GM13976 (cell line): ENCODE results near the gene ANKRD55.

ENCODE experiments used
- DNase-seq: peaks from one replicate; pipeline ENCODE4 v3.0.0; 2012; ENCODE audit warnings: low spot score
- CTCF ChIP-seq: IDR thresholded peaks from 2 replicates; pipeline ENCODE4 v1.5.1; 2012; ENCODE audit warnings: borderline replicate concordance, mild to moderate bottlenecking; ENCODE audit not compliant: insufficient read depth; ENCODE audit errors: extremely low read depth, missing control alignments, control extremely low read depth
- in situ Hi-C: fragments of 300-500 bp; cut with MboI; formaldehyde crosslinking; loops from one replicate; pipeline ENCODE4 v1.12.0; 2022; ENCODE audit warnings: low sequenced_read_pairs, mixed read lengths, inconsistent platforms; ENCODE audit not compliant: unreplicated experiment

ANKRD55 gene

DNA sequence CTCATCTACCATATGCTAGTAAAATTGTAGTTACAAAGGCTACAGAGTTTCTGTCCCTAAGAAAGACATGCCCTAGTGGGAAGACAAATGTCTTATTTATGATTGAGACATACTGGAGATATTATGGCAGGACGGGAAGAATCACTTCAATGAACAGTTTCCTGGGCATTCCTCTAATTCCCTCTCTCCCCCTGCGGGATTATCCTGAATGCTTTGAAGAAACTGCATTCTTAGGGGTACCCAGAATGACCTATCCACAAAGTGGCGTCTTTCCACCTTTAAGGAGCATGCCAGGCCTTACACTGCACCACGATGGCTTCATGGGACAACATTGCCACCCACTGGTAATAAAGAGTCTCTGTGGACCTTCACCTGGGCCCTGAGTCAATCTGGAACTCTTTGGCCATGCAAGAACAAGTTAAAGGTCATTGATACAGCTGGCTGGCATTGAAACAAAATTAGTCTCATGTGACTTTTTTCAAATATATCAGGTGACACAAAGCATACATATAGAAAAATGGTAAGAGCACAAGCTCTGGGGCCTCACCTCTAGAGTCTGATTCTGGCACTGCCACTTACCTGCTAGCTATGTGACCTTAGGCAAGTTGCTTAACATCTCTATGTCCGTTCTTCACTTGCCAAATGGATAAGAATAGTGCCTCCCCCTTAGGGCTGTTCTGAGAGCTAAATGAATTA, 32.0 kb downstream of the ANKRD55 start:
- peak; percentile 76 for DNase-seq
- in situ Hi-C loops = no loop called here
- TF ChIP-seq CTCF = peak; percentile 51

GRCh38 chr5:56195016-56195415, 38.1 kb downstream of the ANKRD55 start:
- no peak for DNase-seq
- TF ChIP-seq CTCF = no peak
- in situ Hi-C loops = loop anchor here (10.0 kb wide), 2 partner anchors 200 to 260 kb away; partner anchors contain the start of gene IL6ST

DNA sequence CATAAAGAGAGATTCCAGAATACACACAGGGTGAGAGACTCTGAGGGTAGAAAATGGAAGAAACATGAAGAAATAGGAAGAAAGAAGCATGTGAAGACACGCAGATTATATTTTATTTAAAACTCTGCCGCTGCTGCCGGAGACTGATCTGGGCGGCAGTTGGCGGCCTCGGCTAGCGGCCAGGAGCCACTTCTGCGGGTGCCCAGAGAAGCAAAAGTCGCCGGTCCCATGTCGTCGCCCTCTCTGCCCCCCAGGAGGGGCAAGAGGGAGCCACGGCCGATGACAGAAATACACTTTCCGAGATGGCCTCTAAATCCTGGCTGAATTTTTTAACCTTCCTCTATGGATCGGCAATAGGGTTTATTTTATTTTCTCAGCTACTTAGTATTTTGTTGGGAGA, 40.9 kb downstream of the ANKRD55 start:
- TF ChIP-seq CTCF = no peak
- DNase-seq = no peak
- in situ Hi-C loops = loop anchor here (10.0 kb wide), 2 partner anchors 197 to 257 kb away; partner anchors contain the start of gene IL6ST

DNA sequence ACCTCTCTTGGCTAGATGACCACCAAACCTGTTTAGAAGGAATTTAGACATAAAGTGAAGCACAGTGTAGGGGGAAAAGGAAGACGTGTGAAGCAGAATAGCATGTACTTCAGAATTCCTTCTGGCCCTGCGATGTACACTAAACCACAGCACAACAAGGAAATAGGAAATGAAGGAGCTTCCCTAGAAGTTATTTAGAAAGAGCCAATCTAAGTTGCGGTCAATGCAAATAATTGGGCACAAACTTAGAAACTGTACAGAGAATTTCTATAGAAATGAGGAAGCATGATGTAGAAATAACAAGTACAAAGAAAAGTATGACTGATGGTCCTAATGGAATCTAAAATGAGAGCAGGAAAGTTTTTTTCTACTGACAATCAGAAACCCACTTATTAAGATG, 41.5 kb downstream of the ANKRD55 start:
- no peak for TF ChIP-seq CTCF
- DNase-seq = no peak
- in situ Hi-C loops = loop anchor here (10.0 kb wide), 2 partner anchors 197 to 257 kb away; partner anchors contain the start of gene IL6ST

DNA sequence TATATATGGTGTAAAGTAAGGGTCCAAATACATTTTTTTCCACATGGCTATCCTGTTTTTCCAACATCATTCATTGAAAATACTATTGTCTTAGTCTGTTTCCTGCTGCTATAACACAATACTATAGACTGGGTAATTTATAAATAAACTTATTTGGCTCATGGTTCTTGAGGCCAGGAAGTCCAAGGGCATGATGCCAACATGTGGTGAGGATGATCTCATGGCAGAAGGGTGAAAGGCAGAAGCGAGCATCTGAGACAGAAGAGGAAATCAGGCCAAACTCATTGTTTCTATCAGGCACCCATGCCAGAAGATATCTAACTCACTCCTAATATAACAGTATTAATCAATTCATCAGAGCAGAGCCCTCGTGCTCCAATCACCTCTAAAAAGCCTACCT, 42.6 kb downstream of the ANKRD55 start:
- DNase-seq = no peak
- TF ChIP-seq CTCF = no peak
- in situ Hi-C loops = loop anchor here (10.0 kb wide), 2 partner anchors 196 to 256 kb away; partner anchors contain the start of gene IL6ST

DNA sequence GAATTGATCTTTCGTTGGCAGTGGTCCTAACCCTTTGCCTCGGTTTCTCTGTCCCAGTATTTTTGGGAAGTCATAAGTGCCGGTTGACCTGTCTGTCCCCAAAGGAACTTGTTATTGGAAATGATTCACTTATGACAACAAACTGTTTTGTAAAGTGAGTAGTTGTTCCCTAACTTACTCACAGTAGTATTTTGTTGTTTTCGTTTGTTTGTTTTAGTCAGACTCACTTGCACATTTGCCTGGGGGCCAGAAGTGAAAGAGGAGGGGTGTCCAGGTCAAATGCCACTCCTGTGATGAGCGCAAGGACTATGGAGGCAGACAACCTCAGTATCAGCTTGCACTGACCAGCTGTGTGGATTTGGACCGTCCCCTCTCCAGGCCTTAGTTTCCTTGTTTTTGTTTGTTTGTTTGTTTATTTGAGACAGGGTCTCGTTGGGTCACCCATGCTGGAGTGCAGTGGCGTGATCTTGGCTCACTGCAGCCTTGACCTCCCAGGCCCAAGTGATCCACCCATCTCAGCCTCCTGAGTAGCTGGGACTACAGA, 47.3 kb downstream of the ANKRD55 start:
- DNase-seq = no peak
- in situ Hi-C loops = no loop called here
- TF ChIP-seq CTCF = no peak
